K562 (cell line): ENCODE measurements around the gene NUP205. TPM values are rescaled to one million over a fixed set of nuclear protein-coding genes. Genes with fewer than 3 reads are reported as not detected.

Experiments used
- ATF2 ChIP-seq: sonication (generic); formaldehyde crosslinking; IDR thresholded peaks from 2 replicates; pipeline ENCODE4 v1.8.1; 2022; ENCODE audit warnings: missing genetic modification reagents
- BACH1 ChIP-seq: fragments of 200-800 bp; sonication (Bioruptor generic); IDR thresholded peaks from 2 replicates; pipeline ENCODE4 v1.6.1; 2016; ENCODE audit warnings: missing genetic modification characterization, missing compliant biosample characterization
- BHLHE40 ChIP-seq: IDR thresholded peaks from 2 replicates; pipeline ENCODE4 v1.6.1; 2011; ENCODE audit warnings: low read length, improper control_type of control experiment
- DDX20 ChIP-seq: fragments of 450-650 bp; IDR thresholded peaks from 2 replicates; pipeline ENCODE4 v1.6.1; 2016; ENCODE audit warnings: missing genetic modification characterization, low read depth, mild to moderate bottlenecking, missing compliant biosample characterization, moderate library complexity
- DNMT1 ChIP-seq: fragments of 450-650 bp; IDR thresholded peaks from 2 replicates; pipeline ENCODE4 v1.6.1; 2016; ENCODE audit warnings: antibody characterized with exemption, mild to moderate bottlenecking
- GATAD2A ChIP-seq: fragments of 450-650 bp; IDR thresholded peaks from 2 replicates; pipeline ENCODE4 v1.6.1; 2017
- GTF2E2 ChIP-seq: fragments of 200-800 bp; sonication (Bioruptor generic); IDR thresholded peaks from 2 replicates; pipeline ENCODE4 v1.6.1; 2016; ENCODE audit warnings: missing genetic modification characterization, missing compliant biosample characterization
- IFI16 ChIP-seq: fragments of 250-450 bp; sonication (Bioruptor Pico); IDR thresholded peaks from 2 replicates; pipeline ENCODE4 v2.1.2; 2022; ENCODE audit warnings: mild to moderate bottlenecking, inconsistent platforms
- MBD1 ChIP-seq: fragments of 250-450 bp; sonication (Bioruptor Pico); IDR thresholded peaks from 2 replicates; pipeline ENCODE4 v1.8.0; 2022; ENCODE audit warnings: inconsistent platforms
- NR2C1 ChIP-seq, 2 experiments: fragments of 450-650 bp; IDR thresholded peaks; 2 replicates each; pipeline ENCODE4 v1.6.1; 2017; ENCODE audit warnings: mild to moderate bottlenecking in 2 of 2, antibody characterized with exemption in 1 of 2, inconsistent platforms in 1 of 2, missing compliant biosample characterization in 1 of 2, missing genetic modification characterization in 1 of 2
- SFPQ ChIP-seq: fragments of 200-400 bp; formaldehyde crosslinking; IDR thresholded peaks from 2 replicates; pipeline ENCODE4 v1.6.1; 2017; ENCODE audit warnings: mild to moderate bottlenecking, low read depth, low read length, moderate library complexity
- SRSF3 ChIP-seq: fragments of 200-400 bp; formaldehyde crosslinking; IDR thresholded peaks from 2 replicates; pipeline ENCODE4 v1.6.1; 2016; ENCODE audit warnings: mild to moderate bottlenecking, low read length, moderate library complexity; ENCODE audit not compliant: insufficient read depth
- TEAD4 ChIP-seq, 2 experiments: sonication (generic) in 1 of 2; formaldehyde crosslinking in 1 of 2; IDR thresholded peaks; 2 replicates each; pipeline versions ENCODE4 v1.6.1 to v1.8.0; 2012 to 2022; ENCODE audit warnings: borderline replicate concordance in 1 of 2, inconsistent platforms in 1 of 2, low read length in 1 of 2, mild to moderate bottlenecking in 1 of 2, missing genetic modification reagents in 1 of 2
- USF1 ChIP-seq: sonication (generic); formaldehyde crosslinking; IDR thresholded peaks from 2 replicates; pipeline ENCODE4 v1.9.0; 2022; ENCODE audit warnings: mild to moderate bottlenecking, missing genetic modification reagents
- YY1 ChIP-seq, 3 experiments: IDR thresholded peaks; 2 replicates each; pipeline ENCODE4 v1.6.1; 2011; ENCODE audit warnings: low read length in 2 of 3, mild to moderate bottlenecking in 2 of 3, moderate library complexity in 2 of 3, borderline replicate concordance in 1 of 3, control low read depth in 1 of 3, low read depth in 1 of 3; ENCODE audit not compliant: insufficient read depth in 3 of 3, insufficient replicate concordance in 2 of 3, control insufficient read depth in 1 of 3, insufficient read length in 1 of 3; ENCODE audit errors: extremely low read depth in 1 of 3
- ZBTB2 ChIP-seq: fragments of 450-650 bp; IDR thresholded peaks from 2 replicates; pipeline ENCODE4 v1.6.1; 2016; ENCODE audit warnings: antibody characterized with exemption
- ZNF165 ChIP-seq: fragments of 250-450 bp; sonication (Bioruptor Pico); IDR thresholded peaks from 2 replicates; pipeline ENCODE4 v1.4.0; 2020; ENCODE audit warnings: borderline replicate concordance
- ZNF23 ChIP-seq: fragments of 250-450 bp; sonication (Bioruptor Pico); IDR thresholded peaks from 2 replicates; pipeline ENCODE4 v1.4.0; 2020; ENCODE audit warnings: mild to moderate bottlenecking
- ZNF239 ChIP-seq: fragments of 250-450 bp; sonication (Bioruptor Pico); IDR thresholded peaks from 2 replicates; pipeline ENCODE4 v1.4.0; 2020; ENCODE audit warnings: mild to moderate bottlenecking
- polyA plus RNA-seq, 8 experiments: library from polyadenylated mRNA; depleted of rRNA in 4 of 8; stranded (reverse) in 5 of 8; unstranded in 3 of 8; fragments of >200 nt; fragmentation: Nextera tagmentation in 2 of 8; fragmentation: Illumina TruSeq in 1 of 8; extraction: Ambion mirVana in 2 of 8; extraction: Trizol in 1 of 8; gene quantifications; 2 replicates each; pipeline versions ENCODE4 v1.2.1 to v1.2.3, GENCODE V29; 2011 to 2014; ENCODE audit warnings: inconsistent platforms in 1 of 8, missing spikeins in 1 of 8
- total RNA-seq, 7 experiments: library from RNA; depleted of rRNA in 6 of 7; stranded (reverse); fragments of >200 nt in 6 of 7; fragmentation: Illumina TruSeq in 2 of 7; extraction: Trizol in 2 of 7; gene quantifications; 2 replicates each; pipeline versions ENCODE4 v1.2.1 to v1.2.3, GENCODE V29; 2011 to 2021; ENCODE audit warnings: low replicate concordance in 1 of 7

Gene NUP205
- total and polyA plus RNA-seq, 9 of the 15 experiments (the other 6 are each of a cell fraction or from before 2014, with no cell fraction given), result 101 to 282 (median 193) TPM

- no peak for TF ChIP-seq SFPQ
- no peak for TF ChIP-seq DDX20
- no peak for TF ChIP-seq NR2C1 (IDR thresholded peaks at IDR 0.05)
- TF ChIP-seq NR2C1 (tag; IDR thresholded peaks at IDR 0.05), result 0 out of 2 replicates have a peak, but pooled peaks have one; percentile 4
- TF ChIP-seq GTF2E2 (tag), result no peak
- TF ChIP-seq DNMT1, result no peak
- TF ChIP-seq ZNF23 (CRISPR knock-in tag), result no peak
- no peak for TF ChIP-seq ATF2
- TF ChIP-seq SRSF3, result no peak
- TF ChIP-seq ZBTB2, result peak; percentile 39; the same call in 1 of the 2 replicates
- peak; percentile 96 for TF ChIP-seq TEAD4 (IDR thresholded peaks at IDR 0.05; ENCODE audit: low read length)
- no peak for TF ChIP-seq TEAD4 (CRISPR knock-in tag; IDR thresholded peaks at IDR 0.05; ENCODE audit: borderline replicate concordance)
- no peak for TF ChIP-seq YY1 (IDR thresholded peaks at IDR 0.05; ENCODE audit: borderline replicate concordance in 1 of 3, control insufficient read depth in 1 of 3, extremely low read depth in 1 of 3, insufficient read depth in 3 of 3, insufficient read length in 1 of 3, insufficient replicate concordance in 2 of 3, low read depth in 1 of 3, low read length in 2 of 3)
- TF ChIP-seq ZNF165, result no peak
- TF ChIP-seq USF1 (CRISPR knock-in tag), result no peak
- no peak for TF ChIP-seq BHLHE40
- no peak for TF ChIP-seq IFI16 (CRISPR knock-in tag)
- TF ChIP-seq GATAD2A, result 0 out of 2 replicates have a peak, but pooled peaks have one; percentile 6
- TF ChIP-seq ZNF239 (CRISPR knock-in tag), result no peak
- TF ChIP-seq BACH1 (tag), result no peak
- no peak for TF ChIP-seq MBD1 (CRISPR knock-in tag)
These were observed 106.4 kb downstream of the NUP205 start (continued) for GRCh38 chr7:135664046-135664589.
